ENCODE results near the gene PPIG.
"Not testable (repeated sequence)": the region's sequence is repeated elsewhere in the genome, so short reads cannot be mapped to it uniquely, and the experiment has no call there.

Gene PPIG

DNA sequence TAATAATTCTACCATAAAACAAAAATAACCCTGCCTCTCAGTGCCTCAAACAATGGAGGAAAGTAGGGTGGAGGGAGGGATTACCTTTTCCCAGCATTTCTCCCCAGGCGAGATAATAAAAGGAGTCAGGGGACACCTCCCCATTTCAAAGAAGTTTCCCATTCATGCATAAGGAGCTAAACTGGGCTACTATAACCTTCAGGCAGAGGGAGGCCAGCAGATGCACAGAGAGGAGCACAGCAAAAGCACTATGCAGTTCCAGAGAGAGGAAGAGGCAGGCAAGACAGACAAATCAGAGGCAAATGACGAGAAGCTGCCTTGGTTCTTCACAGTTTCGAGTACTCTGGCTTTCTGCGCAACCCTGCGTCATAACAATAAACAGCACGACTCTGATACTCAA is 92.7 kb downstream of the PPIG start:
- TF ChIP-seq, protein P1, sequence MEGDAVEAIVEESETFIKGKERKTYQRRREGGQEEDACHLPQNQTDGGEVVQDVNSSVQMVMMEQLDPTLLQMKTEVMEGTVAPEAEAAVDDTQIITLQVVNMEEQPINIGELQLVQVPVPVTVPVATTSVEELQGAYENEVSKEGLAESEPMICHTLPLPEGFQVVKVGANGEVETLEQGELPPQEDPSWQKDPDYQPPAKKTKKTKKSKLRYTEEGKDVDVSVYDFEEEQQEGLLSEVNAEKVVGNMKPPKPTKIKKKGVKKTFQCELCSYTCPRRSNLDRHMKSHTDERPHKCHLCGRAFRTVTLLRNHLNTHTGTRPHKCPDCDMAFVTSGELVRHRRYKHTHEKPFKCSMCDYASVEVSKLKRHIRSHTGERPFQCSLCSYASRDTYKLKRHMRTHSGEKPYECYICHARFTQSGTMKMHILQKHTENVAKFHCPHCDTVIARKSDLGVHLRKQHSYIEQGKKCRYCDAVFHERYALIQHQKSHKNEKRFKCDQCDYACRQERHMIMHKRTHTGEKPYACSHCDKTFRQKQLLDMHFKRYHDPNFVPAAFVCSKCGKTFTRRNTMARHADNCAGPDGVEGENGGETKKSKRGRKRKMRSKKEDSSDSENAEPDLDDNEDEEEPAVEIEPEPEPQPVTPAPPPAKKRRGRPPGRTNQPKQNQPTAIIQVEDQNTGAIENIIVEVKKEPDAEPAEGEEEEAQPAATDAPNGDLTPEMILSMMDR (IDR thresholded peaks at IDR 0.05; ENCODE audit: low read depth, low read length, missing control alignments), result no peak
- no peak for DNase-seq (ENCODE audit: low read depth)
- H3K4me3 ChIP-seq (ENCODE audit: low read depth, low read length), result no peak overlapping the region
- in situ Hi-C loops (cut with HindIII; ENCODE audit: low sequenced_read_pairs), result no loop called here

DNA sequence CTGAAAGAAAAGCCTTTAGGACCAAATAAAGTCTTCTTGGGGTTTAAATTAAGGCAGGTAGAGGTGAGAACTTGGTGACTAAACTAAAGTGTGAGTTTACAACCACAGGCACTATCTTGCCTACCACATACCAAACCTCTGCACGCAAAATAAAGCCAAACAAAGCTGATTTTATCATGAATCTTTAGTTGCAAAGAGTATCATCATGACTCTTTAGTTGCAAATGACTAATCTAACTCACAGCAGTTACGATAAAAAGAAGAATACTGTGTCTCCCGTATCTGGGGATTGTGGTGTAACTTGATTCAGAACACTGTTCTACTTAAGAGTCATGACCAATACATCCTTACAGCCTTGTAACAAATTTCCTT is 98.9 kb downstream of the PPIG start:
- TF ChIP-seq, protein P1 (IDR thresholded peaks at IDR 0.05; ENCODE audit: low read depth, low read length, missing control alignments), result no peak
- no peak overlapping the region for H3K4me3 ChIP-seq (ENCODE audit: low read depth, low read length)
- DNase-seq (ENCODE audit: low read depth), result no peak
- in situ Hi-C loops (cut with HindIII; ENCODE audit: low sequenced_read_pairs), result no loop called here

GRCh38 chr2:169683425-169684134 is 99.4 kb downstream of the PPIG start:
- TF ChIP-seq, protein P1 (IDR thresholded peaks at IDR 0.05; ENCODE audit: low read depth, low read length, missing control alignments), result no peak
- in situ Hi-C loops (cut with HindIII; ENCODE audit: low sequenced_read_pairs), result no loop called here
- H3K4me3 ChIP-seq (ENCODE audit: low read depth, low read length), result no peak overlapping the region
- no peak for DNase-seq (ENCODE audit: low read depth)

DNA sequence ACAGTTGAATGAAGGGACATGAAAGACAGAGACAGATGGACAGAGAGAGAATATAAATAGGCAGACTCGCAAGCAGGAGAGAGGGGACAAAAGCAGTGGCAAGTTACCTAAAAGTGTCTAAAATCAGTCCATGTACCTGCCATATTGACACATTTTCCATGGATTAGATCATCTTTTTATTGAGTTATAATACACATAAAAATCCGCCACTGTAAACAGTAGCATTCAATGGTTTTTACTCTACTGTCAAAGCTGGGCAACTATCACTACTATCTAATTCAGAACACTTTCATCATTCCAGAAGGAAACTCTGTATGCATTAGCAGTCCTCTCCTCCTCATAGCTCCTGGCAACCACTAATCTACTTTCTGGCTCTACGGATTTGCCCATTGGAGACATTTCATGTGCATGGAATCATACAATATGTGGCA is 100.0 kb downstream of the PPIG start:
- no peak overlapping the region for H3K4me3 ChIP-seq (ENCODE audit: low read depth, low read length)
- TF ChIP-seq, protein P1 (IDR thresholded peaks at IDR 0.05; ENCODE audit: low read depth, low read length, missing control alignments), result no peak
- in situ Hi-C loops (cut with HindIII; ENCODE audit: low sequenced_read_pairs), result no loop called here
- no peak for DNase-seq (ENCODE audit: low read depth)

DNA sequence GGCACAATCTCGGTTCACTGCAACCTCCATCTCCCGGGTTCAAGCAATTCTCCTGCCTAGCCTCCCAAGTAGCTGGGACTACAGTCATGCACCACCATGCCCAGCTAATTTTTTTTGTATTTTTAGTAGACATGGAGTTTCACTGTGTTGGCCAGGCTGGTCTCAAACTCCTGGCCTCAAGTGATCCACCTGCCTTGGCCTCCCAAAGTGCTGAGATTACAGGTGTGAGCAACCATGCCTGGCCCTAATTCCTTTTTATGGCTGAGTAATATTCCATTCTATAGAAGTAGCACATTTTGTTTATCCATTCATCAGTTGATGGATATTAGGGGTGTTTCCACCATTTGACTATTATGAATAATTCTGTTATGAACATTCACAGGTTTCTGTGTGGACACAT is 100.6 kb downstream of the PPIG start:
- DNase-seq (ENCODE audit: low read depth); H3K4me3 ChIP-seq (ENCODE audit: low read depth, low read length); in situ Hi-C loops (cut with HindIII; ENCODE audit: low sequenced_read_pairs): not testable (repeated sequence)

GRCh38 chr2:169686825-169687224 is 102.7 kb downstream of the PPIG start:
- H3K4me3 ChIP-seq (ENCODE audit: low read depth, low read length); in situ Hi-C loops (cut with HindIII; ENCODE audit: low sequenced_read_pairs); DNase-seq (ENCODE audit: low read depth): not testable (repeated sequence)

DNA sequence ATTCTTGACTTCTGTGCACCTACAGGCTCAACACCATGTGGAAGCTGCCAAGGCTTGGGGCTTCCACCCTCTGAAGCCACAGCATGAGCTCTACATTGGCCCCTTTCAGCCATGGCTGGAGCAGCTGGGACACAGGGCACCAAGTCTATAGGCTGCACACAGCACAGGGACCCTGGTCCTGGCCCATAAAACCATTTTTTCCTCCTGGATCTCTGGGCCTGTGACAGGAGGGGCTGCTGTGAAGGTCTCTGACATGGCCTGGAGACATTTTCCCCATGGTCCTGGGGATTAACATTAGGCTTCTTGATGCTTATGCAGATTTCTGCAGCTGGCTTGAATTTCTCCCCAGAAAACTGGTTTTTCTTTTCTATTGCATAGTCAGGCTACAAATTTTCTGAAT is 103.8 kb downstream of the PPIG start:
- in situ Hi-C loops (cut with HindIII; ENCODE audit: low sequenced_read_pairs); DNase-seq (ENCODE audit: low read depth); H3K4me3 ChIP-seq (ENCODE audit: low read depth, low read length): not testable (repeated sequence)

GRCh38 chr2:169690958-169691357 is 106.8 kb downstream of the PPIG start:
- no peak overlapping the region for H3K4me3 ChIP-seq (ENCODE audit: low read depth, low read length)
- in situ Hi-C loops (cut with HindIII; ENCODE audit: low sequenced_read_pairs), result no loop called here
- TF ChIP-seq, protein P1 (IDR thresholded peaks at IDR 0.05; ENCODE audit: low read depth, low read length, missing control alignments), result no peak
- DNase-seq (ENCODE audit: low read depth), result no peak

Measured in astrocyte of the cerebellum (primary cell).